H4 (cell line): Measurements from ENCODE around the gene SHISA4. TPM values are rescaled to one million over a fixed set of nuclear protein-coding genes. Genes with fewer than 3 reads are reported as not detected.
"Not testable (repeated sequence)": the region's sequence is repeated elsewhere in the genome, so short reads cannot be mapped to it uniquely, and the experiment has no call there.

ENCODE experiments used
- DNase-seq: peaks from one replicate; pipeline ENCODE4 v3.0.0-alpha.2; 2015; ENCODE audit warnings: low spot score
- total RNA-seq: library from RNA; depleted of rRNA; stranded (reverse); fragments of >200 nt; shearing (Covaris generic); gene quantifications from 2 replicates; pipeline ENCODE4 v1.2.3, GENCODE V29; 2014; rRNA removed

The SHISA4 gene
- total RNA-seq, 1 experiment from 2014 or later: 46.3 TPM

- DNase-seq: no peak
These were observed 39.6 kb downstream of the SHISA4 start for GRCh38 chr1:201928266-201928665.

GRCh38 chr1:201930137-201930536 lies 41.4 kb downstream of the SHISA4 start:
- DNase-seq: no peak

DNA sequence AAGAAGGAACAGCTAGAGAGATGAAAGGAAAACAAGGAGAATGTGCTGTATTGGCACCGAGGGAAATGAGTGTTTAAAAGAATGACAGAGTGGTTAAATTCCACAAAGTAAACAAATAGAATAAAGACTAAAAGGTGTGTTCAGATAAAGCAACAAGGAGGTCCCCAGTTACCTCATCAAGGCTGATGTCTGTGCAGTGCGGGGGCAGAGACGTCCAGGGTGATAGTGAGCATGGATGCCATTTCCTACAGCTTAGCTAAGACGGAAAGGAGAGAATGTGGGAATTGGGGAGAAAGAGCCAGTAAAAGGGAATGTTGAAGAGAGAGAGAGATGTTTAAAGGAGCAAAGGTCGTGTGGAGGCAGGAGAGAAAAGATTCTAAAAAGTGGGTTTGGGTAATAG lies 42.1 kb downstream of the SHISA4 start:
- no peak for DNase-seq

DNA sequence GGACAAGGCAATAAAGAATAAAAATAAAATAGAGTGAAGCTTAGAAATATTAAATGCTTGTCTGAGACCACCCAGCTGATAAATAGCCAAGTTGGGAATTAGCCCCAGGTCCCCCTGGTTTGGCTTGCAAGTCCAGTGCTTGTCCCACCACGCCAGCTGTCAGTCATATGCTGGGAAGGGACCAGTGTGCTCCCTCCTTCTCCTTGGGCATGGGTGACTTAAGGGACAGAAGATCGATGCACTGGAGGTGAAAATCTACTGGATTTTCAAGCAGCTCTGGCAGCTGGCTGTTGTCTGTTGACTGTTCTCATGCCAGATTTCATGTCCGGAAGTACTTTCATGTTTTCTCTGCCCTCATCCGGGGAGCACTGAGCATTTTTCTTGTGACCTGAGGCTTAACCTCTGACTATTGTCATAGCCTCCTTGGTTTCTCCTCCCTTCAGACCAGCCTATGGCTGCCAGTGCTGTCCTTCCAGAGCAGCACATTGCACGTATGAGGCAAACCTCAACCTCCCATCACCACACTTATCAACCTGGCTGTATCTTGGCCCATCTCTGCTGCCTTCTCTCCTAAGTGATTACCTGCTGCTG lies 45.2 kb downstream of the SHISA4 start:
- no peak for DNase-seq

DNA sequence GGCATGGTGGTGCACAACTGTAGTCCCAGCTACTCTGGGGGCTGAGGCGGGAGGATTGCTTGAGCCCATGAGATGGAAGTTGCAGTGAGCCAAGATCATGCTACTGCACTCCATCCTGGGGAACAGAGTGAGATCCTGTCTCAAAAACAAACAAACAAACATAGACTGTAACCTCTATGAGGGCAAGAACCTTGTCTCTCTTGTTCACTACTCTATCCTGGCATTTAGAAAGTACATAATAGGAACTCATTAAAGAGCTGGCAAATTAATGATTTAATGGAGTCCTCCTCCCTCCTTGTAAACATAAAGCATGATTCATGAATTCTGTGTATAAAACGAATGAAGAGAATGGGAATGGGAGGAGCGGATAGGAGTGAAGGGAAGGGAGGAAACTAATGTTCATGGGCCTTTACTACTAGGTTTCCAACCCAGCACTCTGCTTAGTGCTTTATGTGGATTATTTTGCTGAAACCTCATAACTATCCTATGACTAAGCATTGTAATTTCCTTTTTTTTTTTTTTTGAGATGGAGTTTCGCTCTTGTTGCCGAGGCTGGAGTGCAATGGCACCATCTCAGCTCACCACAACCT lies 49.0 kb downstream of the SHISA4 start:
- peak; percentile 57 for DNase-seq

DNA sequence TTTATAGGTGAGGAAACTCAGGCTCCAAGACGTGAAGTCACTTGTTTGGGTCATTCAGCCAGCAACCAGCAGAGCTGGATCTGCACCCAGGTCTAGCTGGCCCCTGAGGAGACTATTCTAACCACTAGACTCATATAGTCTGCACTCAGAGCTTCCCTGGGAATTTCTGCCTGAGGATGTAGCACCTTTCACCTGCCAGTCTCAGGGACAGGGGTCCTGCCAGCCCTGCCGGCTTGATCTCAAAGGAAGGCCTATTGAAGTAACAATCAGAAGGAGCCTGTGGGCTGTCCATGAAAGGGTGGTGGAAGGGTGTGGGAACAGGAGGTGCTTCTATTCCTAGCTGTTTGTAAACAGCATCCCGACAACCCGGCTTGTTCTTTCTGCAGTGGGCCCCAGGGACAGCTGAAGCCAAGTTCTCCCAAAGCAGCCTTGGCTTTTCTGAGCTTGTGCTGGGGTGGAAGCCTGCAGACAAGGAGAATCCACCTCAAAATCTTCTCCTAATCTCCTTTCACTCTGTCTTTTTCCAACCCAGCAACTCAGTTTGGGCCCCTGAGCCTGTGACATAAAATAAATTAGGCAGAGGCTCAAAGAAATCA lies 49.8 kb downstream of the SHISA4 start:
- DNase-seq: no peak

GRCh38 chr1:201939148-201939547 lies 50.5 kb downstream of the SHISA4 start:
- DNase-seq: no peak

- DNase-seq: no peak
These were observed 50.9 kb downstream of the SHISA4 start for GRCh38 chr1:201939574-201939973.

GRCh38 chr1:201940316-201940715 lies 51.6 kb downstream of the SHISA4 start:
- DNase-seq: not testable (repeated sequence)

DNA sequence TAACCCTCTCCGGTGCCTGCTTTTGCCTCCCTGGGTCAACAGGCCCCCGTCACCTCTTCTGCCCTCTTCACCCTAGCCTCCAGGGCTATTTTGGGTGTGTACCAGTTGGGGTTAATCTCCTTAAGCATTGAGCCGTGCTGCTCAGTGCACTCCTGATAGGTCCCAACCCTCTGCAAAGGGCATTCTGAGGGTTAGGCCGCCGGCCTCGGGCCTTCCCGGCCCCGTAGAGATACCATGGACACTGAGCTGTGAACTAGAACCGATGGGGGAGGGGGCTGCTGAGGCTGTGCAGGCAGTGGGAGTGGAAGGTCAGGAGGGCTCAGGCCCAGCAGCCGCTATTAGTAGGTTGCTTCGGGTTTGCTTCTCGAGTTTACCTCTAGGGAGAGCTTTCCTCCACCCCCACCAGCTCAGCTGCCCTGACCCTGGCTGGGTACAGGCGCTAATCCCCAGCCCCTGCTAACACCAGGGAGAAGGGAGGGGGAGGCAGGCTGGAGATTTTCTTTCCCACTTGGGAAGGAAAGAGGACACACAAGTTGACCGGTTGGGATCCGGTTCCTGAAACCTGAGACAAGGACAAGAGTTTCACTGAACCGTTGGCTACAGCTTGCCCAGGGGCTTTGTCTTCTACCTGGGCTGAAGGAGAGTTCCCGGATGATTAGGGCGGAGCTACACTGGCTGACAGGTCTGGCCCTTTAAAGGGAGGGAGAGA lies 52.9 kb downstream of the SHISA4 start:
- DNase-seq: no peak

DNA sequence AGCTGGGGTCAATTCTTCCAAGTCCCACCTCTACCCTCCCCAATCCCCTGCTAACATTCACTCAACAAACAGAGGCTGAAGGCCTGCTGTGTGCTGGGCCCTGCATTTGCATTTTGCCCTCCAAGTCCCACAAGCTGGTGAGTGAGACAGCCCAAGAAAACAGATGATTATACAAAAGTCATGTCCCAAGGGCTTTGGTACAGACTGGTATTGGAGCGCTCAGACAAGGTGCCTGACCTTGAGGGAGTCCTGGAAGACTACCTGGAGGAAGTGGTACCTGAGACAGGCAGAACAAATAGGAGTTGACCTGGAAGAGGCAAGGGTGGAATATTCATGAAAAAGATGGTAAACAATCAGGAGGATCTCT lies 53.4 kb downstream of the SHISA4 start:
- DNase-seq: no peak

Other genes starting within 250 kb of the SHISA4 start
- 18.0 and 24.8 TPM in 2 replicates for gene IPO9, start 59.7 kb upstream of the SHISA4 start, total RNA-seq
- gene LMOD1, start 57.6 kb downstream of the SHISA4 start, total RNA-seq: 0.10 TPM in 1 of 2 replicates, not detected in the other
- 132 and 143 TPM in 2 replicates for gene TIMM17A, start 66.6 kb downstream of the SHISA4 start, total RNA-seq
- gene RNPEP, start 93.8 kb downstream of the SHISA4 start, total RNA-seq: 86.4 and 89.6 TPM in 2 replicates
- gene ELF3, start 121.7 kb downstream of the SHISA4 start, total RNA-seq: 1.9 and 4.5 TPM in 2 replicates
- 0.02 TPM in 1 of 2 replicates, not detected in the other for gene GPR37L1, start 234.0 kb downstream of the SHISA4 start, total RNA-seq